Adipocyte (in vitro differentiated cells): ENCODE measurements around the gene LMNTD1.
A peak's percentile ranks its signal among the peaks of the same experiment; 100 is the strongest.

ENCODE experiments used
- DNase-seq: peaks from one replicate; pipeline ENCODE4 v3.0.0-alpha.2; 2015; ENCODE audit warnings: low read depth
- H3K27me3 ChIP-seq: replicated peaks from 2 replicates; pipeline ENCODE4 v1.7.0; 2013; ENCODE audit warnings: mild to moderate bottlenecking, low read length, moderate library complexity; ENCODE audit not compliant: control insufficient read depth, insufficient read depth
- H3K36me3 ChIP-seq: 2 replicates; pipeline ENCODE4 v1.7.0; 2013; ENCODE audit warnings: low read length, mild to moderate bottlenecking, moderate library complexity; ENCODE audit not compliant: control insufficient read depth, insufficient read depth, severe bottlenecking
- H3K4me1 ChIP-seq: 2 replicates; pipeline ENCODE4 v1.7.0; 2013; ENCODE audit warnings: mild to moderate bottlenecking, low read length, moderate library complexity; ENCODE audit not compliant: control insufficient read depth, insufficient read depth
- H3K4me3 ChIP-seq: 2 replicates; pipeline ENCODE4 v1.7.0; 2013; ENCODE audit warnings: mild to moderate bottlenecking, low read length, moderate library complexity
- H3K9ac ChIP-seq: 2 replicates; pipeline ENCODE4 v1.7.0; 2013; ENCODE audit warnings: mild to moderate bottlenecking, low read length, moderate library complexity
- H3K9me3 ChIP-seq: 2 replicates; pipeline ENCODE4 v1.7.0; 2013; ENCODE audit warnings: mild to moderate bottlenecking, low read length, moderate library complexity; ENCODE audit not compliant: control insufficient read depth

LMNTD1 gene

DNA sequence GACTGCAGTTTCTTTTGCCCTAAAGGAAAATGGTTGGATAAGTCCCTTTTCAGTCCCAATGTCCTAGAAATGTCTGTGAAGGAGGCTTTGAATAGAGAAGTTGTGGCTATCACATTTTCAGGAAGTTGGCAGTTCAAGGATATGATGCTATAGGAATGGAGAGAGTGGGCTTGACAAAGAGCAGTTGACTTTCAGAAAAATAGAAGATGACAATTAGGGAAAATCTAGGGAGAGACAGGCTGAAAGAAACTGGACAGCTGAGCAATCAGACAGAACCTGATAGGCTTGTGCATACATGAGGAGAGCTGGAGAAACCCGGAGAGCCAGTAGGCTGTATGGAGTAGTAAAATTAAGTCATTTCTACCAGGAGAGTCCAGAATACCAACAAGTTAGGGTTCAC lies 50.5 kb downstream of the LMNTD1 start:
- no peaks in the 10 kb centered on the region for H3K27me3 ChIP-seq
- H3K36me3 ChIP-seq = no peaks in the 10 kb centered on the region
- no peak overlapping the region for H3K9ac ChIP-seq
- no peak for DNase-seq
- peaks cover 5% of the 10 kb centered on the region for H3K4me1 ChIP-seq
- no peak overlapping the region for H3K4me3 ChIP-seq
- H3K9me3 ChIP-seq = peaks cover 9% of the 10 kb centered on the region

GRCh38 chr12:25502118-25502517 lies 51.0 kb downstream of the LMNTD1 start:
- H3K9me3 ChIP-seq = peaks cover 9% of the 10 kb centered on the region
- DNase-seq = no peak
- no peaks in the 10 kb centered on the region for H3K27me3 ChIP-seq
- no peaks in the 10 kb centered on the region for H3K36me3 ChIP-seq
- no peak overlapping the region for H3K4me3 ChIP-seq
- peaks cover 6% of the 10 kb centered on the region for H3K4me1 ChIP-seq
- H3K9ac ChIP-seq = no peak overlapping the region

- Histone ChIP-seq H3K9ac (no peak overlapping the region), H3K36me3 (no peaks in the 10 kb centered on the region), H3K4me1 (peaks cover 11% of the 10 kb centered on the region), H3K27me3 (no peaks in the 10 kb centered on the region), H3K4me3 (no peak overlapping the region), H3K9me3 (peaks cover 9% of the 10 kb centered on the region)
- no peak for DNase-seq
Observed at GRCh38 chr12:25501549-25501948, 51.5 kb downstream of the LMNTD1 start.

GRCh38 chr12:25500651-25501050 lies 52.4 kb downstream of the LMNTD1 start:
- H3K4me1 ChIP-seq = peaks cover 20% of the 10 kb centered on the region
- no peaks in the 10 kb centered on the region for H3K36me3 ChIP-seq
- no peak overlapping the region for H3K4me3 ChIP-seq
- peaks cover 9% of the 10 kb centered on the region for H3K9me3 ChIP-seq
- H3K9ac ChIP-seq = no peak overlapping the region
- H3K27me3 ChIP-seq = no peaks in the 10 kb centered on the region
- DNase-seq = peak; percentile 38

DNA sequence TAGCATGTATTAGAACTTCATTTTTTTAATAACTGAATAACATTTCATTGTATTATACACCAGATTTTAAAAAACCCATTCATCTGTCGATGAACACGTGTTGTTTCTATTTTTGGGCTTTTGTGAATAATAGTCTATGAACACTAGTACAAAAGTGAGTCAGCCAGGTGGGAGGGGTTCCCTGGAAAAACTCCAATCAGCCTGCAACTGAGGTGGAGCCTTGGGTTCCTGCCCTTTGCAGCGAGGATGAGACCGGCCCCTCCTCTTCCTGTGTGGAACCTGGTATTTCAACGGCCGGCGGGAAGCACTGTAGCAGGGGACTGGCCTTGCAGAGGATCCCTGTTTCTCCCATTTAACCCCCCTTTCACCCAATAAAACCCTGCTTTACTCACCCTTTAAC lies 56.1 kb downstream of the LMNTD1 start:
- no peak for DNase-seq
- Histone ChIP-seq H3K36me3 (no peaks in the 10 kb centered on the region), H3K4me1 (peaks cover 24% of the 10 kb centered on the region), H3K9me3 (peaks cover 9% of the 10 kb centered on the region), H3K27me3 (no peaks in the 10 kb centered on the region), H3K9ac (no peak overlapping the region), H3K4me3 (no peak overlapping the region)

DNA sequence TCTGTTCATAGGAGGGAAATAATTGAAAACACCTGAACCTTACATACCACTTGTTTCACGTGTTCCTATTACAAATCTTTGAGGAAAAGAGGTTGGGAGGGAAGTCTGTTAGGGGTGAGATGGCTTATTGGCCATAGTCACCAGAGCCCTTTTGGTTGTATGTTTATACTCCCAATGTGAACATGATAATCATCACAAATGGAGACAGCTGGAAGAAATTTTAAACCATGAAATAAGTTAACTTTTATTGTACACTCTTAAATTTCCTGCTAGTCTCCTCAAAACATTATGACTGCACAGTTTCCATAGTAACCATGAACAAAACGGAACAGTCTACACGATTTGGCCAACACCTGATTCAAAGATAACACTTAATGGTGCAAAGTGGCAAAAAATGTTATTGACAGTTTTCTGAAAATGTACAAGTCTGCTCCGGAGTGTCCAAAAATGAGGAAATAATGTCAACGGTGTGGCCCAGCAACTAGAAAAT lies 56.9 kb downstream of the LMNTD1 start:
- peak; percentile 66 for DNase-seq
- H3K27me3 ChIP-seq = no peaks in the 10 kb centered on the region
- peak overlapping the region; percentile 29 for H3K4me3 ChIP-seq
- H3K9me3 ChIP-seq = peaks cover 9% of the 10 kb centered on the region
- no peak overlapping the region for H3K9ac ChIP-seq
- H3K36me3 ChIP-seq = no peaks in the 10 kb centered on the region
- H3K4me1 ChIP-seq = peaks cover 24% of the 10 kb centered on the region

GRCh38 chr12:25495331-25496097 lies 57.6 kb downstream of the LMNTD1 start:
- H3K9me3 ChIP-seq = peaks cover 9% of the 10 kb centered on the region
- no peaks in the 10 kb centered on the region for H3K27me3 ChIP-seq
- H3K36me3 ChIP-seq = no peaks in the 10 kb centered on the region
- no peak overlapping the region for H3K9ac ChIP-seq
- peaks cover 24% of the 10 kb centered on the region for H3K4me1 ChIP-seq
- DNase-seq = peak; percentile 77
- peak overlapping the region; percentile 29 for H3K4me3 ChIP-seq

DNA sequence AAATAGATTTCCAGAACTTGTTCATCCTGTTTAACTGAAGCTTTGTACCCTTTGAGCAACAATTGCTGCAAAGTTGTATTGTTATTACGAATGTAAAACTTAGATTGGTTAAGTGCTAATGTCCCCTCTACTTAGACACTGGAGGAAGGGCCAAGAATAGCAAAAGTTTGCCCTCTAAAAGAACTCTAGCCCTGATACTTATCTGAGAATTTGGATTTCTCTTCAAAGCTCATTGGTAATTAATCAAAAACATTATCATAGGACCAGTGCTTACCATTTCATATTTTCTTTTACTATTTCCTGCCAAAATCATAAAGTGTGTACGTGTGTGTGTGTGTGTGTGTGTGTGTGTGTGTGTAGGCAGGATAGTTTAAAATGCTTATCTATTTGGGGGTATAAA lies 58.2 kb downstream of the LMNTD1 start:
- no peaks in the 10 kb centered on the region for H3K36me3 ChIP-seq
- no peak for DNase-seq
- H3K9ac ChIP-seq = no peak overlapping the region
- H3K9me3 ChIP-seq = peaks cover 9% of the 10 kb centered on the region
- no peaks in the 10 kb centered on the region for H3K27me3 ChIP-seq
- H3K4me3 ChIP-seq = no peak overlapping the region
- peaks cover 24% of the 10 kb centered on the region for H3K4me1 ChIP-seq

DNA sequence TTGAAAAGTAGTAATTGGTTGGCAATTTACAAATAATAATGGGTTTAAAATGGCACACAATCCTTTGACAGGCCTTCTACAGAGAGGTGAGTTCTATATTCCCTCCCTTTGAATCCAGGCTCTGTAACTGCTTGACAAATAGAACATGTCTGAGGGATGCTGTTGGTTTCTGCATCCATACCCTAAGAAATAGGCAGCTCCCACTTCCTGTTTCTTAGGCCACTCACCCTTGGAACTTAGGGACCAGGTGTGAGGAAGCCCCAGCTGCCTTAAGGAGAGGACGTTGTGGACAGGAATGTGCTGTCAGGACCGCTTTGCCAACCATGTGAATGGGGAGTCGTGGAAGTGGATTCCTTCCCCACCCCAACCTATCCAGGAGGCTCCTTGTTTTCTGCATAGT lies 59.4 kb downstream of the LMNTD1 start:
- Histone ChIP-seq H3K4me1 (peaks cover 24% of the 10 kb centered on the region), H3K9me3 (peaks cover 7% of the 10 kb centered on the region), H3K36me3 (no peaks in the 10 kb centered on the region), H3K27me3 (no peaks in the 10 kb centered on the region), H3K4me3 (no peak overlapping the region), H3K9ac (no peak overlapping the region)
- no peak for DNase-seq

DNA sequence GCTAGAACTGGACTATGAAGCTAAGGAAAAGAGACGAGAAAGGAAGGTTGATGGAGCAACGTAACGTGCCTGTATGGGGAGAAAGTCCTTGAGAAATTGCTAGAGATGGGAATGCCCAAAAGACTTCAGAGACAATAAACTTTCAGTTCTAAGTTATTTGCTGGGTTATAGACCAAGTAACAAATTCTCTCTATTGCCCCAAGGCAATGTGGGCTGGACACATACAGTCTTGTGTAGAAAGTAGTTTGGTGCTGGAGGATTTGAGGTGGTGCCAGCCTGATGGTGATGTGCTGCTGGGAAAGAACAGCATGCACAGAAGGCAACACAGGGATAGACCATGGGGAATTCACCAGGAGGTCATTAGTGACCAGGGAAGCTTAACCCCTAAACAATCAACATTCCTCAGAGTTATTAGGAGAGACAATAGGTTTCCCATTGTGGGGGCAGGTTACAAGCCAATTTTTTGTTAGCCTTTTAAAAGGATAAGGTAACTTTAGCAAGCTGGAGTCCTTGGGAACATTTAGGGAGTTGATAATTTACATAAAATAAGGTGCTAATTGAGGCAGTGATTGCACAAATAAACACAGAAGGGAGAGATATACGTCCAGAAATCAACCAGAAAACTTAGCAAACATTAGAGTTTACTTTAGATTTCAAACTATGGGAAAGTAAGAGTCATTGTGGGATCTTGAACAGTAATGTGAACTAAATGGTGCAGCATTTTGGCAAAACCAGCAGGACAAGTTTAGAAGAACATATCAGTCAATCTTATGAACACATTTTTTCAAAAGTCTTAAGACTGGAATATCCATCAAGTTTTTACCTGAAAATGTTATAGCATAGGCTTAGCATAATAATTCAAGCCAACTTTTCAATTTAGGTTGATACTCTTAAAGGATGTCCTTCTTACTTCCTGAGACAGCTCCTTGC lies 61.4 kb downstream of the LMNTD1 start:
- no peak overlapping the region for H3K9ac ChIP-seq
- DNase-seq = no peak
- H3K27me3 ChIP-seq = no peaks in the 10 kb centered on the region
- H3K4me3 ChIP-seq = no peak overlapping the region
- no peaks in the 10 kb centered on the region for H3K36me3 ChIP-seq
- H3K4me1 ChIP-seq = peaks cover 19% of the 10 kb centered on the region
- no peaks in the 10 kb centered on the region for H3K9me3 ChIP-seq
